ENCODE measurements around the gene ATP8B3.
"Not testable (repeated sequence)": the region's sequence is repeated elsewhere in the genome, so short reads cannot be mapped to it uniquely, and the experiment has no call there.

The ATP8B3 gene

GRCh38 chr19:1765232-1765903, 46.7 kb downstream of the ATP8B3 start:
- no peaks in the 10 kb centered on the region for H3K36me3 ChIP-seq (ENCODE audit: insufficient read depth, low read length)
- H3K27ac ChIP-seq (ENCODE audit: low read depth, low read length), result no peak overlapping the region
- no peaks in the 10 kb centered on the region for H3K4me1 ChIP-seq (ENCODE audit: control insufficient read depth, insufficient read depth, low read length, unreplicated experiment)
- H3K79me2 ChIP-seq (ENCODE audit: control insufficient read depth, insufficient read depth, low read length, unreplicated experiment), result no peaks in the 10 kb centered on the region
- no peak overlapping the region for H2AFZ ChIP-seq (ENCODE audit: low read length, unreplicated experiment)
- no peak overlapping the region for H3K4me3 ChIP-seq (ENCODE audit: low read depth, low read length)
- peaks cover 70% of the 10 kb centered on the region for H3K27me3 ChIP-seq (ENCODE audit: insufficient read depth, low read length)

GRCh38 chr19:1764729-1765128, 47.3 kb downstream of the ATP8B3 start:
- no peak overlapping the region for H3K27ac ChIP-seq (ENCODE audit: low read depth, low read length)

GRCh38 chr19:1763648-1764639, 48.1 kb downstream of the ATP8B3 start:
- Histone ChIP-seq H2AFZ (ENCODE audit: low read length, unreplicated experiment) (no peak overlapping the region), H3K4me1 (ENCODE audit: control insufficient read depth, insufficient read depth, low read length, unreplicated experiment) (no peaks in the 10 kb centered on the region), H3K4me3 (ENCODE audit: low read depth, low read length) (no peak overlapping the region), H3K27ac (ENCODE audit: low read depth, low read length) (no peak overlapping the region), H3K36me3 (ENCODE audit: insufficient read depth, low read length) (no peaks in the 10 kb centered on the region), H3K79me2 (ENCODE audit: control insufficient read depth, insufficient read depth, low read length, unreplicated experiment) (no peaks in the 10 kb centered on the region), H3K27me3 (ENCODE audit: insufficient read depth, low read length) (peaks cover 83% of the 10 kb centered on the region)

More at GRCh38 chr19:1764729-1765128, 47.3 kb downstream of the ATP8B3 start:
- Histone ChIP-seq H2AFZ (ENCODE audit: low read length, unreplicated experiment) (no peak overlapping the region), H3K4me3 (ENCODE audit: low read depth, low read length) (no peak overlapping the region), H3K79me2 (ENCODE audit: control insufficient read depth, insufficient read depth, low read length, unreplicated experiment) (no peaks in the 10 kb centered on the region), H3K4me1 (ENCODE audit: control insufficient read depth, insufficient read depth, low read length, unreplicated experiment) (no peaks in the 10 kb centered on the region), H3K27me3 (ENCODE audit: insufficient read depth, low read length) (peaks cover 75% of the 10 kb centered on the region), H3K36me3 (ENCODE audit: insufficient read depth, low read length) (no peaks in the 10 kb centered on the region)

- Histone ChIP-seq H3K79me2 (ENCODE audit: control insufficient read depth, insufficient read depth, low read length, unreplicated experiment) (no peaks in the 10 kb centered on the region), H3K4me3 (ENCODE audit: low read depth, low read length) (no peak overlapping the region), H3K27ac (ENCODE audit: low read depth, low read length) (no peak overlapping the region), H3K4me1 (ENCODE audit: control insufficient read depth, insufficient read depth, low read length, unreplicated experiment) (no peaks in the 10 kb centered on the region), H3K27me3 (ENCODE audit: insufficient read depth, low read length) (peaks cover 96% of the 10 kb centered on the region), H3K36me3 (ENCODE audit: insufficient read depth, low read length) (no peaks in the 10 kb centered on the region), H2AFZ (ENCODE audit: low read length, unreplicated experiment) (no peak overlapping the region)
Measured at GRCh38 chr19:1762243-1763117, 49.6 kb downstream of the ATP8B3 start.

- H3K79me2 ChIP-seq (ENCODE audit: control insufficient read depth, insufficient read depth, low read length, unreplicated experiment), result no peaks in the 10 kb centered on the region
- H3K4me3 ChIP-seq (ENCODE audit: low read depth, low read length), result no peak overlapping the region
- H2AFZ ChIP-seq (ENCODE audit: low read length, unreplicated experiment), result no peak overlapping the region
- H3K36me3 ChIP-seq (ENCODE audit: insufficient read depth, low read length), result no peaks in the 10 kb centered on the region
- H3K27ac ChIP-seq (ENCODE audit: low read depth, low read length), result no peak overlapping the region
- H3K27me3 ChIP-seq (ENCODE audit: insufficient read depth, low read length), result peaks cover 97% of the 10 kb centered on the region
- no peaks in the 10 kb centered on the region for H3K4me1 ChIP-seq (ENCODE audit: control insufficient read depth, insufficient read depth, low read length, unreplicated experiment)
Measured at GRCh38 chr19:1761528-1762242, 50.4 kb downstream of the ATP8B3 start.

GRCh38 chr19:1760786-1761527, 51.1 kb downstream of the ATP8B3 start:
- H2AFZ ChIP-seq (ENCODE audit: low read length, unreplicated experiment); H3K36me3 ChIP-seq (ENCODE audit: insufficient read depth, low read length); H3K4me1 ChIP-seq (ENCODE audit: control insufficient read depth, insufficient read depth, low read length, unreplicated experiment); H3K4me3 ChIP-seq (ENCODE audit: low read depth, low read length); H3K27ac ChIP-seq (ENCODE audit: low read depth, low read length); H3K79me2 ChIP-seq (ENCODE audit: control insufficient read depth, insufficient read depth, low read length, unreplicated experiment): not testable (repeated sequence)
- peaks cover 95% of the 10 kb centered on the region for H3K27me3 ChIP-seq (ENCODE audit: insufficient read depth, low read length)

- Histone ChIP-seq H3K27me3 (ENCODE audit: insufficient read depth, low read length) (peaks cover 95% of the 10 kb centered on the region), H3K27ac (ENCODE audit: low read depth, low read length) (no peak overlapping the region), H3K79me2 (ENCODE audit: control insufficient read depth, insufficient read depth, low read length, unreplicated experiment) (no peaks in the 10 kb centered on the region), H3K4me1 (ENCODE audit: control insufficient read depth, insufficient read depth, low read length, unreplicated experiment) (no peaks in the 10 kb centered on the region), H3K36me3 (ENCODE audit: insufficient read depth, low read length) (no peaks in the 10 kb centered on the region), H2AFZ (ENCODE audit: low read length, unreplicated experiment) (no peak overlapping the region), H3K4me3 (ENCODE audit: low read depth, low read length) (no peak overlapping the region)
Measured at GRCh38 chr19:1760020-1760419, 52.1 kb downstream of the ATP8B3 start.

- Histone ChIP-seq H3K36me3 (ENCODE audit: insufficient read depth, low read length) (no peaks in the 10 kb centered on the region), H2AFZ (ENCODE audit: low read length, unreplicated experiment) (no peak overlapping the region), H3K79me2 (ENCODE audit: control insufficient read depth, insufficient read depth, low read length, unreplicated experiment) (no peaks in the 10 kb centered on the region), H3K27me3 (ENCODE audit: insufficient read depth, low read length) (peaks cover 93% of the 10 kb centered on the region), H3K4me1 (ENCODE audit: control insufficient read depth, insufficient read depth, low read length, unreplicated experiment) (no peaks in the 10 kb centered on the region), H3K4me3 (ENCODE audit: low read depth, low read length) (no peak overlapping the region), H3K27ac (ENCODE audit: low read depth, low read length) (no peak overlapping the region)
Measured at GRCh38 chr19:1758959-1759903, 52.8 kb downstream of the ATP8B3 start.

GRCh38 chr19:1758231-1758577, 53.9 kb downstream of the ATP8B3 start:
- Histone ChIP-seq H3K27ac (ENCODE audit: low read depth, low read length) (no peak overlapping the region), H3K36me3 (ENCODE audit: insufficient read depth, low read length) (no peaks in the 10 kb centered on the region), H3K4me3 (ENCODE audit: low read depth, low read length) (no peak overlapping the region), H3K4me1 (ENCODE audit: control insufficient read depth, insufficient read depth, low read length, unreplicated experiment) (no peaks in the 10 kb centered on the region), H3K79me2 (ENCODE audit: control insufficient read depth, insufficient read depth, low read length, unreplicated experiment) (no peaks in the 10 kb centered on the region), H3K27me3 (ENCODE audit: insufficient read depth, low read length) (peaks cover 83% of the 10 kb centered on the region), H2AFZ (ENCODE audit: low read length, unreplicated experiment) (no peak overlapping the region)

Data from ACC112 (cell line).